ENCODE data around the gene DYNLT1. TPM values are rescaled to one million over a fixed set of nuclear protein-coding genes. Genes with fewer than 3 reads are reported as not detected.

The DYNLT1 gene
- total RNA-seq, 4 donors from 2014 or later, result 2.8 to 104 (median 75.5) TPM

DNA sequence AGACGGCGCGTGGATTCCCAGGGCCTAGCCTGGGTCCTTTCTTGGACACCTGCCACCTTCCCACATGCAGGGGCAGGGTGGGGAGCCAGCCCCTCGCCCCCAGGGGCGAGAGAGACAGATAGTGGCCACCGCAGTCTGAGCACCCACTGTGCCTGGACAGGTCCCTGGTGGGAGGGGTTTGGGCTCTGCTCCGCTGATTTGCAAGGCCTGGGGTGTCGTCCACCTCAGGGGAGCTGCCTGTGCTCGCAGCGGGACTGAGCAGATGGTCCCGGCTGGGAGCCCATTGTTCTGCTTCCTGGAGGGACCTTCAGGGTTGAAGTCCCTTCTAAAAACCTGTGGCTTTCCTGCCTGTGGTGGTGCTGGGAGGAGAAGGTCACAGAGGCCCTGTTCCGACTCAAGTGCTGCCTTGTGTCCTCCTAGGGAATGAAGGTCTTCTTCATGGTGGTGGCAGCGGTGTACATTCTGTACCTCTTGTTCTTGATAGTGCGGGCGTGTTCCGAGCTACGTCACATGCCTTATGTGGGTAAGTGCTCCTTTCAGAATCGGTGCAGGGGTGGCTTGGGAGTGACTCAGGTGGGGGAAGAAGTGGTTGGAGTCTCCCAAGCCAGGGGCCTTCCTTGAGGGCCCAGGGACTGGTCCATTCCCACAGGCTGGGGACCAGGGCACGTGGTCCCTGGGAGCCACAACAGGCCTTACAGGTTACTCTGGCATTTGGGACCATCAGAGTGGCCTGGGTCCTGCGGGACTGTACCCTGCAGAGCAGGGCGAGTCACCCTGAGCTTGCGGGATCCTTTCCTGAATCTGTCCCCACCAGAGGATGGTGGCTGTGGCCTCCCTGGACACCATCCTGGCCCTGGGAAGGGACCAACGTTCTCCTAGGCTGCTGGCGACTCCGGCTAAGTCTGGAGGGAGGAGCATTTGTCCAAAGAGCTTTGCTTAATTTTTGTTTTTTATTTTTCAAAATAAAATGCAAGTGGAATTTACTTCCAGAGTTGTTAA, 19.6 kb downstream of the DYNLT1 start:
- peaks cover 0 to 2% (median 0%) of the 10 kb centered on the region in 4 donors for H3K4me1 ChIP-seq
- in situ Hi-C loops (cut with MboI; ENCODE audit: low pct_ligation_motif_present in 1 of 4, low pct_unique_long_range_greater_than_20kb in 1 of 4, low sequenced_read_pairs in 3 of 4) (loop anchor here in 2 of 4 donors (25.0 kb wide), 1 partner anchor 413 kb away; no protein-coding TSS in a partner anchor), intact Hi-C loops (cut with DNase I; ENCODE audit: low total_unique reads) (no loop called here)
- H3K36me3 ChIP-seq, result peaks cover 0 to 12% (median 4%) of the 10 kb centered on the region in 4 donors
- no peak overlapping the region for H3K4me3 ChIP-seq
- DNase-seq, result no peak
- H3K27me3 ChIP-seq, result no peaks in the 10 kb centered on the region
- no peaks in the 10 kb centered on the region for H3K9me3 ChIP-seq
- no peak overlapping the region for H3K27ac ChIP-seq
- no peak for TF ChIP-seq POLR2A (IDR thresholded peaks at IDR 0.05)
- TF ChIP-seq POLR2AphosphoS5 (IDR thresholded peaks at IDR 0.05), result no peak
- no peak for TF ChIP-seq EP300 (IDR thresholded peaks at IDR 0.05; ENCODE audit: low read depth)
- TF ChIP-seq, protein P1, sequence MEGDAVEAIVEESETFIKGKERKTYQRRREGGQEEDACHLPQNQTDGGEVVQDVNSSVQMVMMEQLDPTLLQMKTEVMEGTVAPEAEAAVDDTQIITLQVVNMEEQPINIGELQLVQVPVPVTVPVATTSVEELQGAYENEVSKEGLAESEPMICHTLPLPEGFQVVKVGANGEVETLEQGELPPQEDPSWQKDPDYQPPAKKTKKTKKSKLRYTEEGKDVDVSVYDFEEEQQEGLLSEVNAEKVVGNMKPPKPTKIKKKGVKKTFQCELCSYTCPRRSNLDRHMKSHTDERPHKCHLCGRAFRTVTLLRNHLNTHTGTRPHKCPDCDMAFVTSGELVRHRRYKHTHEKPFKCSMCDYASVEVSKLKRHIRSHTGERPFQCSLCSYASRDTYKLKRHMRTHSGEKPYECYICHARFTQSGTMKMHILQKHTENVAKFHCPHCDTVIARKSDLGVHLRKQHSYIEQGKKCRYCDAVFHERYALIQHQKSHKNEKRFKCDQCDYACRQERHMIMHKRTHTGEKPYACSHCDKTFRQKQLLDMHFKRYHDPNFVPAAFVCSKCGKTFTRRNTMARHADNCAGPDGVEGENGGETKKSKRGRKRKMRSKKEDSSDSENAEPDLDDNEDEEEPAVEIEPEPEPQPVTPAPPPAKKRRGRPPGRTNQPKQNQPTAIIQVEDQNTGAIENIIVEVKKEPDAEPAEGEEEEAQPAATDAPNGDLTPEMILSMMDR (IDR thresholded peaks at IDR 0.05), result no peak
- WGBS, 2 donors (ENCODE audit: low coverage in 1 of 2), result 92% methylated on average over 25 of the region's 25 CpGs; no CpG with 5 or more reads in 1 of the 2 donors

DNA sequence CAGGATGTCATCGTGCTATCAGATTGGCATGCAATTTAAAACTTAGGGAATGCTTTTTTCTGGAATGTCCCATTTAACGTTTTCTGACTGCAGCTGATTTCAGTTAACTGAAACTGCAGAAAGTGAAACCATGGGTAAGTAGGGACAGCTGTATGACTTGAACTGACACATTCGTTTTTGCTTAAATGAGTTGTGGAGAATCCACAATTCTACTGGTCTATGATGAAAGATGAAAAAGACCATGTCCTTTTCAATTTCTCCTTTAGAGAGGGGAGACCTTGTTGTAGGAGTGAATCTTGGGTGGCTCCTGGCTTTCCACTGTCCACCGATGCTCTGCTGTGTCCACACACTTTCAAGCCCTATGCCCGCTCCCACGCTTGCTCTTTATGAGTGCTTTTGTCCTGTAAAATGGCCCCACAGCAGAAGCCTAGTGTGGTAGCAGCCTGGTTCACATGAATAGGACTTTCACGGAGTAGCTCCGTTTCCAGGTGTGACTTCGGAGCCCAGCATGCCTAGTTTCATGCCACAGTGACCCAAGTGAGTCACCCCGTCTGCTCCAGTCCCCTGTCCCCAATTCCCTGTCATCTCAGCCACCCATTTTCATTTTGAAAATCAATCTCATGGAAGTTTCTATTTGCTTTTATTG, 21.9 kb downstream of the DYNLT1 start:
- DNase-seq, result no peak
- Histone ChIP-seq H3K27ac (no peak overlapping the region), H3K4me1 (peaks cover 0 to 9% (median 4%) of the 10 kb centered on the region in 4 donors), H3K9me3 (no peaks in the 10 kb centered on the region), H3K36me3 (peaks cover 0 to 13% (median 6%) of the 10 kb centered on the region in 4 donors), H3K4me3 (no peak overlapping the region), H3K27me3 (no peaks in the 10 kb centered on the region)
- no peak for TF ChIP-seq EP300 (IDR thresholded peaks at IDR 0.05; ENCODE audit: low read depth)
- 85 to 100% methylated on average over 1 to 10 of the region's 10 CpGs for WGBS, 2 donors (ENCODE audit: low coverage in 1 of 2)
- in situ Hi-C loops (cut with MboI; ENCODE audit: low pct_ligation_motif_present in 1 of 4, low pct_unique_long_range_greater_than_20kb in 1 of 4, low sequenced_read_pairs in 3 of 4) (loop anchor here in 2 of 4 donors (25.0 kb wide), 1 partner anchor 410 kb away; no protein-coding TSS in a partner anchor), intact Hi-C loops (cut with DNase I; ENCODE audit: low total_unique reads) (no loop called here)

DNA sequence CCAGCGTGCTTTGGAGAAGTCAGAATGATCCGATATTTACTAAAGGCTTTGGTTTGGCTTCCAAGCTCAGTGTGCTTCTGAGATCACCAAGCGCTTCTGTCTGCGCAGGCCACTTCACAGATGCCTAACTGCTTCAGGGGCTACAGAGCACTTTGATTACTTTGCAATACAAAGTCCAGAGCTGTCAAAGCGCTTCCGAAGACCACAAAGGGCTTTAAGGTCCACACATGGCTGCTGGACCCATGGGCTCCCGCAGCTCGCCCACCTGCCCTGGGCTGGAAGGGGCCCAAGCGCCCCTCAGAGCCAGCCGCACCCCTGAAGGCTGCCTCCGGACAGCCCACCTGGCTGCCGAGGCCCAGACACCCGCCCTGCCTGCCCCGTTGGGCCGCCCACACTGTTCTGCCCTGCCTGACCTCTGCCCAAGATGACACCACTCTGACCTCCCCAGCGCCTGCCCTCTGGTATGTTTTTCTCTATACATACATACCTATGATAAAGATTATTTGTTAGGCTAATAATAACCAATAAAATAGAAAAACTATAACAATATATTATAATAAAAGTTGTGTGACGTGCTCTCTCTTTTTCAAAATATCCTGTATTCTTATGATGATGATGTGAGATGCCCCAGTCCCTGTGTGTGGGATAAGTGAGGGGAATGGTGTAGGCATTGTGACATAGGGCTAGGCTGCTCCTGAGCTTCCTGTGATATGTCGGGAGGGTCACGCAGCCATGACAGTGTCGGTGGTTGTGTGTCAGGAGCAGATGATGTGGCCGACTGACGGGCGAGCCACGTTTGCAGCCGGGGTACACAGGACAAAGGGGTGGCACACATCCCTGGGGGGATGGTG, 22.6 kb downstream of the DYNLT1 start:
- H3K36me3 ChIP-seq, result peaks cover 0 to 13% (median 6%) of the 10 kb centered on the region in 4 donors
- no peak overlapping the region for H3K27ac ChIP-seq
- DNase-seq, result no peak
- intact Hi-C loops (cut with DNase I; ENCODE audit: low total_unique reads), result no loop called here
- TF ChIP-seq EP300 (IDR thresholded peaks at IDR 0.05; ENCODE audit: low read depth), result no peak
- TF ChIP-seq POLR2AphosphoS5 (IDR thresholded peaks at IDR 0.05), result no peak
- no peak for TF ChIP-seq POLR2A (IDR thresholded peaks at IDR 0.05)
- TF ChIP-seq, protein P1 (IDR thresholded peaks at IDR 0.05), result no peak
- peaks cover 0 to 9% (median 4%) of the 10 kb centered on the region in 4 donors for H3K4me1 ChIP-seq
- H3K4me3 ChIP-seq, result no peak overlapping the region
- no peaks in the 10 kb centered on the region for H3K9me3 ChIP-seq
- WGBS, 2 donors (ENCODE audit: low coverage in 1 of 2), result 83 to 95% methylated on average over 6 to 25 of the region's 25 CpGs
- H3K27me3 ChIP-seq, result no peaks in the 10 kb centered on the region
- in situ Hi-C loops (cut with MboI; ENCODE audit: low pct_ligation_motif_present in 1 of 4, low pct_unique_long_range_greater_than_20kb in 1 of 4, low sequenced_read_pairs in 3 of 4), result loop anchor here in 2 of 4 donors (25.0 kb wide), 1 partner anchor 410 kb away; no protein-coding TSS in a partner anchor

DNA sequence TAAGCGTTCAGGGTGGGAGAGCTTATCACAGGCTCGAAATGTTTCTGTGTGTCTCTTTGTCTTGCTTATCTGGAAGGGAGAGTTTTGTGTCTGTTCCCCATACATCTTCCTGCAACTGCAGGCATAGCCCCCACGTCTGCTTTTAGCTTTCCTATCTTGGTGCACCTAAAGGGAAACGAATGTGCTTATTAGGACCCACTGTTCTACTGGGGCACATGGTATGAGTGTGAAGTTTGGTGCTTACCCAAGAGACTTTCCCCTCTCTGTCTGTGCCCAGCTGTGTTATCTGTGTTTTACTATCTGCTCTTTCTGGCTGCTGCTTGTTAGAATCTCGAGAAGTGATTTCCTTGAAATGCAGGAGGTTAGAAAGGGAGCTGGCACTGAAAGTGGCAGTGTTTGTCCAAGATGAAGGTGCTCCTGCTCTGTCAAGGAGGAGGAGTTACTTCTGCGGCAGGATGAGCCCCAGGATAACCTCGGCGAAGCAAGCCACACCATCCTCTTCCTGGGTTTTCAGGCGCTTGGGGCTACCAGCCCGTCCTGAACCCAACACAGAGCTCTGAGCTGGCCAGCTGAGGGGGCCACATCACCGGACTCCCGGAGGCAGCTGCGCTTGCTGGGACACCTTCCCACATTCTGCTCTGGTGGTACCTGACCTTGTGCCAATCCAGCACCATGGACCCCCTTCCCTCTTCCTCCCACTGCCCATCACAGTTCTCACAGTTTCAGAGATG, 23.4 kb downstream of the DYNLT1 start:
- in situ Hi-C loops (cut with MboI; ENCODE audit: low pct_ligation_motif_present in 1 of 4, low pct_unique_long_range_greater_than_20kb in 1 of 4, low sequenced_read_pairs in 3 of 4) (loop anchor here in 2 of 4 donors (25.0 kb wide), 1 partner anchor 409 kb away; no protein-coding TSS in a partner anchor), intact Hi-C loops (cut with DNase I; ENCODE audit: low total_unique reads) (no loop called here)
- no peak overlapping the region for H3K27ac ChIP-seq
- TF ChIP-seq, protein P1 (IDR thresholded peaks at IDR 0.05), result no peak
- no peak for TF ChIP-seq POLR2AphosphoS5 (IDR thresholded peaks at IDR 0.05)
- no peak for DNase-seq
- H3K4me3 ChIP-seq, result no peak overlapping the region
- H3K9me3 ChIP-seq, result no peaks in the 10 kb centered on the region
- H3K36me3 ChIP-seq, result peaks cover 0 to 13% (median 6%) of the 10 kb centered on the region in 4 donors
- H3K27me3 ChIP-seq, result no peaks in the 10 kb centered on the region
- H3K4me1 ChIP-seq, result peaks cover 0 to 9% (median 4%) of the 10 kb centered on the region in 4 donors
- 91% methylated on average over 4 to 13 of the region's 13 CpGs for WGBS, 2 donors (ENCODE audit: low coverage in 1 of 2)
